ENCODE results near the gene AMN. TPM values are rescaled to one million over a fixed set of nuclear protein-coding genes. Genes with fewer than 3 reads are reported as not detected.

AMN gene
- total RNA-seq, 1 donor from 2014 or later = 0.30 TPM

DNA sequence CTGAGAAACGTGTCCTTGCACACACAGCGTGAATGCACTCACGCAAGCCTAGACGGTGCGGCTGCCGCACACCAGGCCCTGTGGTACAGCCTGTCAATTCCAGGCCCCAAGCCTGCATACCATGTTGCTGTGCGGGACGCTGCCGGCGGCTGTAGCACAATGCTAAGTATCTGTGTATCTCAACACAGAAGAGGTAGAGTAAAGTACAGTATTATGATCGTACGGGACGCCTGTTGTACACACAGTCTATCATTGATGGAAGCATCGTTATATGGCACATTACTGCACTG lies 45.0 kb downstream of the AMN start:
- no peak for TF ChIP-seq CTCF (IDR thresholded peaks at IDR 0.05)
- DNase-seq (ENCODE audit: low spot score) = peak; percentile 63
- peaks cover 50% of the 10 kb centered on the region for H3K36me3 Mint-ChIP-seq (ENCODE audit: low read depth)
- H3K4me1 Mint-ChIP-seq (ENCODE audit: low read depth) = no peaks in the 10 kb centered on the region
- no peaks in the 10 kb centered on the region for H3K9me3 Mint-ChIP-seq (ENCODE audit: low read depth)
- no peak overlapping the region for H3K27ac Mint-ChIP-seq (ENCODE audit: unreplicated experiment)
- H3K27me3 Mint-ChIP-seq (ENCODE audit: low read depth) = no peaks in the 10 kb centered on the region
- H3K4me3 Mint-ChIP-seq (ENCODE audit: unreplicated experiment) = no peak overlapping the region

GRCh38 chr14:102968306-102968705 lies 45.8 kb downstream of the AMN start:
- no peak for DNase-seq (ENCODE audit: low spot score)
- H3K4me1 Mint-ChIP-seq (ENCODE audit: low read depth) = no peaks in the 10 kb centered on the region
- H3K9me3 Mint-ChIP-seq (ENCODE audit: low read depth) = no peaks in the 10 kb centered on the region
- H3K4me3 Mint-ChIP-seq (ENCODE audit: unreplicated experiment) = no peak overlapping the region
- TF ChIP-seq CTCF (IDR thresholded peaks at IDR 0.05) = no peak
- H3K27me3 Mint-ChIP-seq (ENCODE audit: low read depth) = no peaks in the 10 kb centered on the region
- H3K27ac Mint-ChIP-seq (ENCODE audit: unreplicated experiment) = no peak overlapping the region
- peaks cover 52% of the 10 kb centered on the region for H3K36me3 Mint-ChIP-seq (ENCODE audit: low read depth)

DNA sequence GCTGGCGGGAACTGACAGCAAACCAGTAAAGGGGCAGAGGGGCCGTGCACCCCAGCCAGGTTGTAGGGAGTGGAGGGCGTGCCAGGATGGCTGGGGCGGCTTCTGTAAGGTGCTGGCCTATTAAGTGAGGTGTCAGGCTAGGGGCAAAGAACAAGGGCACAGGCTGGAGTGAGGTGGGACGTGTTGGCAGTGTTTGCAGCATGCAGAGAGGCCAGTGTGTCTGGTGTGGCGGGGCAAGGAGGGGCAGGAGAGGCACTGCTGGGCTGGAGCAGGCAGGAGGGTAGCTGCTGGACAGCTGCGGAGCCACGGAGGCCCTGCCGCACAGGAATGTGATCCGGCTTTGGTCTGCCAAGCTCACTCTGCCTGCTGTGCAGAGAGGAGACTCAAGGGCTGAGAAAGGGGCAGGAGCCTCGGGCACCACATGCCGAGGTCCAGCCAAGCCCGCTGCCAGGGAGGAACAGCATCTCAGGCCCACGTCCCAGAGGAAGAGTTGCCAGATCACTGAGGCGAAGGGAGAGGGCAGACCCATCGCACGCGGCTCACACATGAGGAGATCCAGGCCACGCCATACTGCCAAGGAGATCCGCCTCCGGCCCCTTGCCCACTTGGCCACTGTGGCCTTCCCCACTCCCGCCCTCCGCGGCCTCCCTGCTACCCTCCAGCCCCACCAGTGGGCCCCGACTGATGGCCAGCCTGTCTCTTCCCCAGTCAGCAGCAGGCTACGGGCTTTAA lies 46.8 kb downstream of the AMN start:
- no peak overlapping the region for H3K4me3 Mint-ChIP-seq (ENCODE audit: unreplicated experiment)
- no peak for TF ChIP-seq CTCF (IDR thresholded peaks at IDR 0.05)
- peaks cover 54% of the 10 kb centered on the region for H3K36me3 Mint-ChIP-seq (ENCODE audit: low read depth)
- H3K27ac Mint-ChIP-seq (ENCODE audit: unreplicated experiment) = no peak overlapping the region
- no peaks in the 10 kb centered on the region for H3K9me3 Mint-ChIP-seq (ENCODE audit: low read depth)
- peak; percentile 87 for DNase-seq (ENCODE audit: low spot score)
- no peaks in the 10 kb centered on the region for H3K4me1 Mint-ChIP-seq (ENCODE audit: low read depth)
- H3K27me3 Mint-ChIP-seq (ENCODE audit: low read depth) = no peaks in the 10 kb centered on the region

- Mint-ChIP-seq H3K27ac (ENCODE audit: unreplicated experiment) (no peak overlapping the region), H3K36me3 (ENCODE audit: low read depth) (peaks cover 57% of the 10 kb centered on the region), H3K4me1 (ENCODE audit: low read depth) (no peaks in the 10 kb centered on the region), H3K4me3 (ENCODE audit: unreplicated experiment) (no peak overlapping the region), H3K9me3 (ENCODE audit: low read depth) (no peaks in the 10 kb centered on the region), H3K27me3 (ENCODE audit: low read depth) (no peaks in the 10 kb centered on the region)
- peak; percentile 67 for DNase-seq (ENCODE audit: low spot score)
- no peak for TF ChIP-seq CTCF (IDR thresholded peaks at IDR 0.05)
These were observed 47.4 kb downstream of the AMN start for GRCh38 chr14:102969901-102970300.

DNA sequence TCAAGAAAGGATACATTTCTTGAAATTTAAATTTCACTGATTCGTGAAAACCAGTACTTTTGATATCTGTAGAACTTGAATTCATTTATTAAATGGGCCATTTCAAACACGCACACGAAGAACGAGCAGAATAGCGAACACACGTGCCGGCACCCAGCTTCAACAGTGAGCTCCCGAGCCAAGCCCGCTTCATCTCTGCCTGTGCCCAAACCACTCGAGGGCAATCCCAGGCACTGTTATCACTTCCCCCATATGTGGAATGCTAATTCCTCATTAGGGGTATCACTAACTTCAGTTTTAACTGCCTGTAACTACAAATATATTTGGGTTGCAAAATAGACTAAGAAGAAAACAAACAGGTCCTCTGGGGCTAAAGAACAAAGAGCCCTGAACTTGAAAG lies 48.0 kb downstream of the AMN start:
- Mint-ChIP-seq H3K4me1 (ENCODE audit: low read depth) (no peaks in the 10 kb centered on the region), H3K27ac (ENCODE audit: unreplicated experiment) (no peak overlapping the region), H3K27me3 (ENCODE audit: low read depth) (no peaks in the 10 kb centered on the region), H3K36me3 (ENCODE audit: low read depth) (peaks cover 56% of the 10 kb centered on the region), H3K4me3 (ENCODE audit: unreplicated experiment) (no peak overlapping the region), H3K9me3 (ENCODE audit: low read depth) (no peaks in the 10 kb centered on the region)
- TF ChIP-seq CTCF (IDR thresholded peaks at IDR 0.05) = no peak
- DNase-seq (ENCODE audit: low spot score) = peak; percentile 37
